ENCODE data around the gene LRWD1. TPM values are rescaled to one million over a fixed set of nuclear protein-coding genes. Genes with fewer than 3 reads are reported as not detected.
"Not testable (repeated sequence)": the region's sequence is repeated elsewhere in the genome, so short reads cannot be mapped to it uniquely, and the experiment has no call there.

LRWD1 gene
- polyA plus RNA-seq, 1 donor: 17.8 TPM

GRCh38 chr7:102494026-102494425 is 29.2 kb downstream of the LRWD1 start:
- DNase-seq: not testable (repeated sequence)

GRCh38 chr7:102494473-102495149 is 29.8 kb downstream of the LRWD1 start:
- not testable (repeated sequence) for DNase-seq

- not testable (repeated sequence) for DNase-seq
Observed at GRCh38 chr7:102496861-102497260, 32.1 kb downstream of the LRWD1 start.

- DNase-seq: not testable (repeated sequence)
Observed at GRCh38 chr7:102497308-102497707, 32.5 kb downstream of the LRWD1 start.

- DNase-seq: not testable (repeated sequence)
Observed at GRCh38 chr7:102498321-102498720, 33.5 kb downstream of the LRWD1 start.

- DNase-seq: not testable (repeated sequence)
Observed at GRCh38 chr7:102503141-102503540, 38.4 kb downstream of the LRWD1 start.

- not testable (repeated sequence) for DNase-seq
Observed at GRCh38 chr7:102505298-102506185, 40.8 kb downstream of the LRWD1 start.

- not testable (repeated sequence) for DNase-seq
Observed at GRCh38 chr7:102507410-102508088, 42.8 kb downstream of the LRWD1 start.

GRCh38 chr7:102510575-102510974 is 45.8 kb downstream of the LRWD1 start:
- DNase-seq: not testable (repeated sequence)

GRCh38 chr7:102511860-102512522 is 47.2 kb downstream of the LRWD1 start:
- DNase-seq: not testable (repeated sequence)

- peak; percentile 95 for DNase-seq
Observed at GRCh38 chr7:102512642-102513221, 47.9 kb downstream of the LRWD1 start.

GRCh38 chr7:102514881-102515721 is 50.3 kb downstream of the LRWD1 start:
- not testable (repeated sequence) for DNase-seq

GRCh38 chr7:102515889-102516288 is 51.1 kb downstream of the LRWD1 start:
- DNase-seq: not testable (repeated sequence)

GRCh38 chr7:102516951-102517350 is 52.2 kb downstream of the LRWD1 start:
- DNase-seq: not testable (repeated sequence)

- not testable (repeated sequence) for DNase-seq
Observed at GRCh38 chr7:102517550-102518147, 52.9 kb downstream of the LRWD1 start, which contains the start of gene RASA4B. Gene RASA4B (minus strand): TSS chr7:102517777. CDS start chr7:102517710, 67 bp downstream.

GRCh38 chr7:102520797-102521196 is 56.0 kb downstream of the LRWD1 start:
- not testable (repeated sequence) for DNase-seq
